WTC11 (cell line): ENCODE results near the gene CXXC4.

ENCODE experiments used
- ESRRA ChIP-seq: sonication (generic); formaldehyde crosslinking; IDR thresholded peaks from 2 replicates; pipeline ENCODE4 v1.8.1; 2022; ENCODE audit warnings: mild to moderate bottlenecking, missing genetic modification reagents, borderline replicate concordance
- GABPB1 ChIP-seq: sonication (generic); formaldehyde crosslinking; IDR thresholded peaks from 2 replicates; pipeline ENCODE4 v1.8.1; 2023; ENCODE audit warnings: mild to moderate bottlenecking, missing genetic modification reagents
- IRF2 ChIP-seq: sonication (generic); formaldehyde crosslinking; IDR thresholded peaks from 2 replicates; pipeline ENCODE4 v1.8.0; 2022; ENCODE audit warnings: low read depth, missing genetic modification reagents, borderline replicate concordance
- KAT7 ChIP-seq: sonication (generic); formaldehyde crosslinking; IDR thresholded peaks from 2 replicates; pipeline ENCODE4 v1.8.1; 2023; ENCODE audit warnings: missing genetic modification reagents, mild to moderate bottlenecking, borderline replicate concordance
- NFYB ChIP-seq: sonication (generic); formaldehyde crosslinking; conservative IDR thresholded peaks from 2 replicates; pipeline ENCODE4 v1.8.0; 2022; ENCODE audit warnings: low read depth, missing genetic modification reagents
- RORB ChIP-seq: fragments of 250-450 bp; sonication (Bioruptor Pico); IDR thresholded peaks from 2 replicates; pipeline ENCODE4 v1.9.0; 2021; ENCODE audit warnings: mild to moderate bottlenecking
- TEAD4 ChIP-seq: sonication (generic); formaldehyde crosslinking; IDR thresholded peaks from 2 replicates; pipeline ENCODE4 v1.8.0; 2022; ENCODE audit warnings: mild to moderate bottlenecking, missing genetic modification reagents
- ZBTB21 ChIP-seq: sonication (generic); formaldehyde crosslinking; IDR thresholded peaks from 2 replicates; pipeline ENCODE4 v1.8.1; 2023; ENCODE audit warnings: mild to moderate bottlenecking, missing genetic modification reagents, borderline replicate concordance
- ZNF263 ChIP-seq: sonication (generic); formaldehyde crosslinking; IDR thresholded peaks from 2 replicates; pipeline ENCODE4 v1.8.1; 2022; ENCODE audit warnings: low read depth, mild to moderate bottlenecking, moderate library complexity, missing genetic modification reagents
- TF ChIP-seq, protein P1 (sequence below): fragments of 200-600 bp; IDR thresholded peaks from 2 replicates; pipeline ENCODE4 v1.8.0; 2022; ENCODE audit warnings: antibody characterized with exemption
- TF ChIP-seq, protein P2 (sequence below): sonication (generic); formaldehyde crosslinking; IDR thresholded peaks from 2 replicates; pipeline ENCODE4 v1.8.1; 2023; ENCODE audit warnings: mild to moderate bottlenecking, missing genetic modification reagents
- TF ChIP-seq, protein P3 (sequence below): sonication (generic); formaldehyde crosslinking; IDR thresholded peaks from 2 replicates; pipeline ENCODE4 v1.8.1; 2022; ENCODE audit warnings: mild to moderate bottlenecking, missing genetic modification reagents, moderate library complexity, borderline replicate concordance
- TF ChIP-seq, protein P4 (sequence below): fragments of 250-450 bp; sonication (Bioruptor Pico); IDR thresholded peaks from 2 replicates; pipeline ENCODE4 v1.9.0; 2021; ENCODE audit warnings: mild to moderate bottlenecking

DNA sequence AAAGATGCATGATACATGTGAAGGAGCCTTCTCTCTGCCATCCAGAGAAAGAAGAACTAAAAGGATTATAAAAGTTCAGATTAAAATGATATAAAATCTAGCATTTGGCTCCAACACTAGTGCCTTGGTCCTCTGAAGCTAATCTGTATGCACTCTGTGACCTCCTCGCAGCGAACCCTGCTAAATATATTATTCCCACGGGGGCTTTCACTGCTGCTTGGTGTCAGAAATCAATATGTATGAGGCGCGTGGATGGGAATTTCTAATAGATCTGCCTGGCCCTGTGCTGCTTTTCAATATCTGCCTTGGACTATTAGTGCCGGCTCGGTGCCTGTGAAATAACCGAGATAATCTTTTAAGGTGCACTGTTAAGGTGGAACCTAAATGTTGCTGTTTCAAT, 69.7 kb downstream of the CXXC4 start:
- TF ChIP-seq, protein P1, sequence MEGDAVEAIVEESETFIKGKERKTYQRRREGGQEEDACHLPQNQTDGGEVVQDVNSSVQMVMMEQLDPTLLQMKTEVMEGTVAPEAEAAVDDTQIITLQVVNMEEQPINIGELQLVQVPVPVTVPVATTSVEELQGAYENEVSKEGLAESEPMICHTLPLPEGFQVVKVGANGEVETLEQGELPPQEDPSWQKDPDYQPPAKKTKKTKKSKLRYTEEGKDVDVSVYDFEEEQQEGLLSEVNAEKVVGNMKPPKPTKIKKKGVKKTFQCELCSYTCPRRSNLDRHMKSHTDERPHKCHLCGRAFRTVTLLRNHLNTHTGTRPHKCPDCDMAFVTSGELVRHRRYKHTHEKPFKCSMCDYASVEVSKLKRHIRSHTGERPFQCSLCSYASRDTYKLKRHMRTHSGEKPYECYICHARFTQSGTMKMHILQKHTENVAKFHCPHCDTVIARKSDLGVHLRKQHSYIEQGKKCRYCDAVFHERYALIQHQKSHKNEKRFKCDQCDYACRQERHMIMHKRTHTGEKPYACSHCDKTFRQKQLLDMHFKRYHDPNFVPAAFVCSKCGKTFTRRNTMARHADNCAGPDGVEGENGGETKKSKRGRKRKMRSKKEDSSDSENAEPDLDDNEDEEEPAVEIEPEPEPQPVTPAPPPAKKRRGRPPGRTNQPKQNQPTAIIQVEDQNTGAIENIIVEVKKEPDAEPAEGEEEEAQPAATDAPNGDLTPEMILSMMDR: no peak
- TF ChIP-seq RORB (no peak), TEAD4 (no peak), KAT7 (CRISPR knock-in tag) (no peak), IRF2 (CRISPR knock-in tag) (no peak), NFYB (CRISPR knock-in tag) (no peak), ZNF263 (CRISPR knock-in tag) (no peak), GABPB1 (CRISPR knock-in tag) (no peak), ZBTB21 (CRISPR knock-in tag) (no peak), ESRRA (CRISPR knock-in tag) (no peak)
- TF ChIP-seq, protein P2, sequence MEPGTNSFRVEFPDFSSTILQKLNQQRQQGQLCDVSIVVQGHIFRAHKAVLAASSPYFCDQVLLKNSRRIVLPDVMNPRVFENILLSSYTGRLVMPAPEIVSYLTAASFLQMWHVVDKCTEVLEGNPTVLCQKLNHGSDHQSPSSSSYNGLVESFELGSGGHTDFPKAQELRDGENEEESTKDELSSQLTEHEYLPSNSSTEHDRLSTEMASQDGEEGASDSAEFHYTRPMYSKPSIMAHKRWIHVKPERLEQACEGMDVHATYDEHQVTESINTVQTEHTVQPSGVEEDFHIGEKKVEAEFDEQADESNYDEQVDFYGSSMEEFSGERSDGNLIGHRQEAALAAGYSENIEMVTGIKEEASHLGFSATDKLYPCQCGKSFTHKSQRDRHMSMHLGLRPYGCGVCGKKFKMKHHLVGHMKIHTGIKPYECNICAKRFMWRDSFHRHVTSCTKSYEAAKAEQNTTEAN: no peak
- TF ChIP-seq, protein P3, sequence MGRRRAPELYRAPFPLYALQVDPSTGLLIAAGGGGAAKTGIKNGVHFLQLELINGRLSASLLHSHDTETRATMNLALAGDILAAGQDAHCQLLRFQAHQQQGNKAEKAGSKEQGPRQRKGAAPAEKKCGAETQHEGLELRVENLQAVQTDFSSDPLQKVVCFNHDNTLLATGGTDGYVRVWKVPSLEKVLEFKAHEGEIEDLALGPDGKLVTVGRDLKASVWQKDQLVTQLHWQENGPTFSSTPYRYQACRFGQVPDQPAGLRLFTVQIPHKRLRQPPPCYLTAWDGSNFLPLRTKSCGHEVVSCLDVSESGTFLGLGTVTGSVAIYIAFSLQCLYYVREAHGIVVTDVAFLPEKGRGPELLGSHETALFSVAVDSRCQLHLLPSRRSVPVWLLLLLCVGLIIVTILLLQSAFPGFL (CRISPR knock-in tag): no peak
- TF ChIP-seq, protein P4, sequence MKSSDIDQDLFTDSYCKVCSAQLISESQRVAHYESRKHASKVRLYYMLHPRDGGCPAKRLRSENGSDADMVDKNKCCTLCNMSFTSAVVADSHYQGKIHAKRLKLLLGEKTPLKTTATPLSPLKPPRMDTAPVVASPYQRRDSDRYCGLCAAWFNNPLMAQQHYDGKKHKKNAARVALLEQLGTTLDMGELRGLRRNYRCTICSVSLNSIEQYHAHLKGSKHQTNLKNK: no peak
